GM12878 (cell line): ENCODE results near the gene TTC33. TPM values are rescaled to one million over a fixed set of nuclear protein-coding genes. Genes with fewer than 3 reads are reported as not detected.
"Not testable (repeated sequence)": the region's sequence is repeated elsewhere in the genome, so short reads cannot be mapped to it uniquely, and the experiment has no call there.

Source experiments
- ATAC-seq: fragments of 200-7000 bp; cut with Tn5 transposase; 3 replicates; pipeline ENCODE4 v1.9.1; 2020; ENCODE audit warnings: mild to moderate bottlenecking, moderate library complexity
- BruUV-seq: library from RNA; stranded (reverse); fragments of 400-500 nt; replicated peaks from 2 replicates; lab custom pipeline; 2021; lab: Mats Ljungman, UMichigan
- CTCF ChIA-PET: fragments of 300-600 bp; sonication (Branson Sonifier 250); formaldehyde crosslinking; extraction: SDS; loops from one replicate; lab custom pipeline; 2021; ENCODE audit warnings: inconsistent platforms; lab: Yijun Ruan, JAX
- POLR2A ChIA-PET: fragments of 350-600 bp; formaldehyde crosslinking; extraction: SDS; loops from one replicate; lab custom pipeline; 2021; ENCODE audit warnings: inconsistent platforms; lab: Charles Lee
- RAD21 ChIA-PET: fragments of 300-600 bp; sonication (Branson Sonifier 250); formaldehyde crosslinking; loops from one replicate; lab custom pipeline; 2023; ENCODE audit warnings: antibody characterized with exemption; ENCODE audit not compliant: unreplicated experiment; lab: Charles Lee
- SMC1A ChIA-PET: fragments of 300-600 bp; sonication (Branson Sonifier 250); formaldehyde crosslinking; loops from one replicate; lab custom pipeline; 2023; ENCODE audit not compliant: unreplicated experiment, uncharacterized antibody; lab: Charles Lee
- DNase-seq: peaks from one replicate; pipeline ENCODE4 v3.0.0-alpha.2; 2011; ENCODE audit warnings: low read depth, low spot score
- FAIRE-seq: peaks from 3 replicates; lab custom pipeline; 2011; peaks lifted over from hg19 to GRCh38; lab: Jason Lieb, UNC
- H2AFZ ChIP-seq: 2 replicates; pipeline ENCODE4 v1.6.0; 2011; ENCODE audit warnings: low read depth, low read length, control low read depth; ENCODE audit not compliant: control insufficient read depth
- H3K27ac ChIP-seq: 2 replicates; pipeline ENCODE4 v1.5.1; 2011; ENCODE audit warnings: control low read depth; ENCODE audit not compliant: control insufficient read depth, insufficient read depth
- H3K27me3 ChIP-seq, 2 experiments: replicated peaks in 1 of 2; 2 replicates each; pipeline versions ENCODE4 v1.6.0 to v1.6.1; 2011; ENCODE audit warnings: low read length in 1 of 2; ENCODE audit not compliant: control insufficient read depth in 2 of 2, insufficient read depth in 2 of 2
- H3K36me3 ChIP-seq, 2 experiments: 2 replicates each; pipeline ENCODE4 v1.5.1; 2011; ENCODE audit warnings: low read length in 1 of 2; ENCODE audit not compliant: control insufficient read depth in 2 of 2, insufficient read depth in 2 of 2
- H3K4me1 ChIP-seq: 2 replicates; pipeline ENCODE4 v1.6.1; 2011; ENCODE audit warnings: mild to moderate bottlenecking, low read length, moderate library complexity, mixed read lengths; ENCODE audit not compliant: control insufficient read depth, insufficient read depth
- H3K4me2 ChIP-seq: 2 replicates; pipeline ENCODE4 v1.6.0; 2011; ENCODE audit warnings: control low read depth; ENCODE audit not compliant: control insufficient read depth, insufficient read depth
- H3K4me3 ChIP-seq: fragments of 200-600 bp; sonication (generic); 2 replicates; pipeline ENCODE4 v1.5.1; 2016
- H3K79me2 ChIP-seq: 2 replicates; pipeline ENCODE4 v1.6.0; 2011; ENCODE audit warnings: low read length; ENCODE audit not compliant: control insufficient read depth, insufficient read depth
- H3K9ac ChIP-seq: 2 replicates; pipeline ENCODE4 v1.8.0; 2011; ENCODE audit warnings: low read length, control low read depth, mixed read lengths; ENCODE audit not compliant: control insufficient read depth, insufficient read depth
- H3K9me3 ChIP-seq: replicated peaks from 3 replicates; pipeline ENCODE4 v1.5.1; 2011; ENCODE audit warnings: mild to moderate bottlenecking, low read length; ENCODE audit not compliant: control insufficient read depth, insufficient read depth
- H4K20me1 ChIP-seq: 2 replicates; pipeline ENCODE4 v1.6.0; 2011; ENCODE audit not compliant: control insufficient read depth, insufficient read depth
- CHD2 ChIP-seq: IDR thresholded peaks from 2 replicates; pipeline ENCODE4 v1.6.1; 2011; ENCODE audit warnings: low read depth, low read length, improper control_type of control experiment, borderline replicate concordance
- POLR2AphosphoS5 ChIP-seq: IDR thresholded peaks from 2 replicates; pipeline ENCODE4 v1.6.1; 2011; ENCODE audit warnings: mild to moderate bottlenecking, low read length, inconsistent platforms
- RBBP5 ChIP-seq: fragments of 200-600 bp; sonication (generic); conservative IDR thresholded peaks from 2 replicates; pipeline ENCODE4 v1.6.1; 2016
- SREBF1 ChIP-seq: IDR thresholded peaks from 2 replicates; pipeline ENCODE4 v1.6.1; 2012; ENCODE audit warnings: mild to moderate bottlenecking, low read length
- WGBS: methylation state at CpG from one replicate; pipeline ENCODE4 v1.1.6; 2016; ENCODE audit warnings: low lambda C conversion rate; ENCODE audit not compliant: insufficient replicate concordance, insufficient coverage; ENCODE audit errors: missing lambda C conversion rate; 5-methylcytosine and 5-hydroxymethylcytosine counted together
- in situ Hi-C: fragments of 300-500 bp; cut with MboI; formaldehyde crosslinking; loops from 9 replicates; pipeline ENCODE4 v1.14.3; 2018; ENCODE audit warnings: mixed read lengths
- intact Hi-C: fragments of 100-400 bp; cut with micrococcal nuclease; formaldehyde crosslinking; loops from one replicate; pipeline ENCODE4 v1.14.2; 2022; ENCODE audit not compliant: unreplicated experiment
- polyA plus RNA-seq, 11 experiments: library from polyadenylated mRNA; depleted of rRNA in 4 of 11; unstranded in 6 of 11; stranded (reverse) in 5 of 11; fragments of >200 nt; fragmentation: Nextera tagmentation in 4 of 11; fragmentation: Illumina TruSeq in 1 of 11; extraction: Ambion mirVana in 4 of 11; extraction: Trizol in 1 of 11; gene quantifications; 1 replicate in 1 of 11; 2 replicates in 10 of 11; pipeline versions ENCODE4 v1.2.1 to v1.2.3, GENCODE V29; 2011 to 2016; ENCODE audit warnings: inconsistent platforms in 2 of 11, missing spikeins in 2 of 11, low read depth in 1 of 11
- total RNA-seq, 4 experiments: library from RNA; depleted of rRNA in 3 of 4; stranded (reverse); fragments of >200 nt in 3 of 4; fragmentation: Illumina TruSeq in 1 of 4; extraction: Trizol in 1 of 4; gene quantifications; 2 replicates each; pipeline versions ENCODE4 v1.2.1 to v1.2.3, GENCODE V29; 2013 to 2021

TTC33 gene
- total and polyA plus RNA-seq, 10 of the 15 experiments (the other 5 are each of a cell fraction or from before 2014, with no cell fraction given) = 7.9 to 22.3 (median 14.6) TPM

DNA sequence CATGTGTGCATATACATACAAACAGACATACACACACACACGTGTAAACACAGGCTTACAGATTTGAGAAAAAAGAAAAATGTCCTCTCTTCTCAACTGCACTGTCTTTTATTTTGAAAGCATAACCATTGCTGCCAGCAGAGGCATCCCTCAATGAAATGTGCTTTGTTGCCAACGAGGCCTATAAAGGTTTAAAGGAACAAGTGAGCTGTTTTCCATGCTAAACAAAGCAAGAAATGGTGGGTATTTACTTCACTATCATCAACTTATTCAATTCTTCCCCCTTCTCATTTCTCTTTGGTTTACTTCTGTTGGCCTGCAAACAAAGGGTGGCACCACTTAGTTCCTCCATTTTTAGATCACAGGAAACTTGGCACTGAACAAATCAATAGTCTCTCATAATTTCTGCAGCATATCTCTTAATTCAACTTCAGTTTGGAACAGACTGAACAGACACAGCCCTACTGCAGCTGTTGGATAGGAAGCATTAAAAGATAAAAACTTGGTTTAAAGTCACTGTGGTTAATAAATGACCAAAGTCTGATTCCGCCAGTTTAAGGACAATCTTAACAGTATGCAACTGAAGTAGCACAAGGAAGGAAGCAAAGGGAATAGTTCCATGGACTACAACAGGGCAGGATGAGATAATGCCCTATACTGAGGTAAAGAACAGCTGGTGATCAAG, 21.7 kb downstream of the TTC33 start:
- no peaks in the 10 kb centered on the region for H3K36me3 ChIP-seq
- RAD21 ChIA-PET = interaction anchor here (0.5 to 1.0 kb wide), 3 partner anchors 8 to 785 kb away, joined by 3 read pairs; no protein-coding TSS in a partner anchor
- H3K9ac ChIP-seq = no peak overlapping the region
- no peak for TF ChIP-seq POLR2AphosphoS5
- no peak for TF ChIP-seq SREBF1
- TF ChIP-seq, all 136 proteins: peak for 0
- Histone ChIP-seq H3K9me3 (no peaks in the 10 kb centered on the region), H3K4me2 (no peak overlapping the region), H3K27me3 (no peaks in the 10 kb centered on the region), H3K79me2 (no peaks in the 10 kb centered on the region), H3K4me1 (no peaks in the 10 kb centered on the region), H3K4me3 (no peak overlapping the region), H3K27ac (no peak overlapping the region), H2AFZ (no peak overlapping the region), H4K20me1 (no peaks in the 10 kb centered on the region)
- ATAC-seq = no peak
- ChIA-PET POLR2A (interaction anchor here (0.5 kb wide), 1 partner anchor 17 kb away, joined by 6 read pairs; no protein-coding TSS in a partner anchor), SMC1A (interaction anchor here (0.9 to 2.5 kb wide), 5 partner anchors 9 to 785 kb away, joined by 3 to 10 read pairs (median 3); no protein-coding TSS in a partner anchor), CTCF (interaction anchor here (0.6 to 3.1 kb wide), 9 partner anchors 14 to 1159 kb away, joined by 3 to 10 read pairs (median 4); no protein-coding TSS in a partner anchor)
- in situ Hi-C loops (no loop called here), intact Hi-C loops (no loop called here)
- BruUV-seq = no TSS peak
- WGBS = 71% methylated on average over 3 of the region's 3 CpGs
- DNase-seq = no peak
- FAIRE-seq = no peak

- H3K27me3 ChIP-seq = no peaks in the 10 kb centered on the region
- H4K20me1 ChIP-seq = no peaks in the 10 kb centered on the region
- DNase-seq = no peak
- no peaks in the 10 kb centered on the region for H3K79me2 ChIP-seq
- POLR2A ChIA-PET = no interaction called here
- no peak overlapping the region for H3K27ac ChIP-seq
- H3K4me3 ChIP-seq = no peak overlapping the region
- H3K9me3 ChIP-seq = no peaks in the 10 kb centered on the region
- H3K4me2 ChIP-seq = no peak overlapping the region
- CTCF ChIA-PET = interaction anchor here (1.0 to 3.1 kb wide), 4 partner anchors 14 to 1159 kb away, joined by 3 to 10 read pairs (median 4); no protein-coding TSS in a partner anchor
- no peak overlapping the region for H2AFZ ChIP-seq
- SMC1A ChIA-PET = interaction anchor here (0.9 to 1.1 kb wide), 2 partner anchors 9 to 784 kb away, joined by 3 read pairs; no protein-coding TSS in a partner anchor
- H3K36me3 ChIP-seq = no peaks in the 10 kb centered on the region
- FAIRE-seq = no peak
- WGBS = 55% methylated on average over 2 of the region's 2 CpGs
- in situ Hi-C loops (no loop called here), intact Hi-C loops (no loop called here)
- no peak for TF ChIP-seq CHD2
- TF ChIP-seq RBBP5 = no peak
- RAD21 ChIA-PET = interaction anchor here (0.7 kb wide), 1 partner anchor 784 kb away, joined by 3 read pairs; no protein-coding TSS in a partner anchor
- no peak overlapping the region for H3K9ac ChIP-seq
- no peak for ATAC-seq
- BruUV-seq = no TSS peak
- no peaks in the 10 kb centered on the region for H3K4me1 ChIP-seq
Observed at GRCh38 chr5:40733434-40733833, 22.3 kb downstream of the TTC33 start.

GRCh38 chr5:40722497-40722911, 33.3 kb downstream of the TTC33 start:
- H3K27me3 ChIP-seq, H3K27ac ChIP-seq, H3K4me2 ChIP-seq, H3K4me3 ChIP-seq, SMC1A ChIA-PET, RAD21 ChIA-PET, H3K4me1 ChIP-seq, H3K36me3 ChIP-seq, H3K9ac ChIP-seq, BruUV-seq, H3K79me2 ChIP-seq, H3K9me3 ChIP-seq, CTCF ChIA-PET, H2AFZ ChIP-seq, ATAC-seq, POLR2A ChIA-PET, intact Hi-C loops, in situ Hi-C loops, DNase-seq, H4K20me1 ChIP-seq, FAIRE-seq: not testable (repeated sequence)
- WGBS = 96% methylated on average over 19 of the region's 37 CpGs
